Glomerular visceral epithelial cell (primary cell): Measurements from ENCODE around the gene CMTM5.

Source experiments
- DNase-seq: peaks from one replicate; pipeline ENCODE4 v3.0.0-alpha.2; 2016; ENCODE audit errors: extremely low spot score

The CMTM5 gene, protein sequence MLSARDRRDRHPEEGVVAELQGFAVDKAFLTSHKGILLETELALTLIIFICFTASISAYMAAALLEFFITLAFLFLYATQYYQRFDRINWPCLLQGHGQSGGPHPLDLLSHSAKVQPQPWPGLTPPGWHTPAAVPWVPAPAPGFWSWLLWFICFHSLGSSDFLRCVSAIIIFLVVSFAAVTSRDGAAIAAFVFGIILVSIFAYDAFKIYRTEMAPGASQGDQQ

DNA sequence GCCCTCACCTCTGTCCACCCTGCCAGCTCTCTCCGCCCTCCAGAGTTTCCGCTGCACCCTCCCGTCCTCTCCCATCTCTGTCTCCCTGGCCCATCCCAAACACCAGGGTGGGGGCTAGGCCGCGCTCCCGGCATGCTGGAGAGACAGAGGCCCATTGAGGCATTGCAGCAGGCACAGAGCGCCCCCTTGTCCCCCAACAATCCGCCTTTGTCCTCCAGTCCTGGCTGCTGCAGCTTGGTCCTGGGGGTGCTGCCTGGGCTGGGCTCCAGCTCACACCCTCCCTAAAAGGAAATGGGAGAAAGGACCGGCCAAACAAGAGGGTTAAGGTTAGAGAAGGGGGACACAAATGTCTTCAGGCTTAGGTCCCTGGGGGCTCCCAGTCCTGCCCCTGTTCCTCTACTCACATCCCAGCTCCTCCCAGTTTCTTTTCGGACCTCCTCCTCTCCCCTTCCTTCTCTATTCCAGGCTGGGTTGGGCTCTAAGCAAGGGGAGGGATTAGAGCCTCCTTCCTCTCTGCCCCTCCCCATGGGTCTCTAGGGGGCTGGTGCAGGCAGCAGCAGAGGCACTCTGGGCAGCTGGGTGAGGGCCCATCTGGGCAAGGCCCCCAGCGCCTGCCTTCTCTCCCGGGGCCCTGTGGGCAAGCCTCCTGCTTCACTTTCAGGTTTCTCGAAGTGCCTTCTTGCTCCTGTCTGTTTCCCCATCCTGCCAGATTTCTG, at the start of gene CMTM5:
TSS of gene CMTM5 (plus strand) at position 565 of the 716 bp plus-strand sequence. CDS start 206 bp downstream, outside the sequence.
- no peak for DNase-seq

DNA sequence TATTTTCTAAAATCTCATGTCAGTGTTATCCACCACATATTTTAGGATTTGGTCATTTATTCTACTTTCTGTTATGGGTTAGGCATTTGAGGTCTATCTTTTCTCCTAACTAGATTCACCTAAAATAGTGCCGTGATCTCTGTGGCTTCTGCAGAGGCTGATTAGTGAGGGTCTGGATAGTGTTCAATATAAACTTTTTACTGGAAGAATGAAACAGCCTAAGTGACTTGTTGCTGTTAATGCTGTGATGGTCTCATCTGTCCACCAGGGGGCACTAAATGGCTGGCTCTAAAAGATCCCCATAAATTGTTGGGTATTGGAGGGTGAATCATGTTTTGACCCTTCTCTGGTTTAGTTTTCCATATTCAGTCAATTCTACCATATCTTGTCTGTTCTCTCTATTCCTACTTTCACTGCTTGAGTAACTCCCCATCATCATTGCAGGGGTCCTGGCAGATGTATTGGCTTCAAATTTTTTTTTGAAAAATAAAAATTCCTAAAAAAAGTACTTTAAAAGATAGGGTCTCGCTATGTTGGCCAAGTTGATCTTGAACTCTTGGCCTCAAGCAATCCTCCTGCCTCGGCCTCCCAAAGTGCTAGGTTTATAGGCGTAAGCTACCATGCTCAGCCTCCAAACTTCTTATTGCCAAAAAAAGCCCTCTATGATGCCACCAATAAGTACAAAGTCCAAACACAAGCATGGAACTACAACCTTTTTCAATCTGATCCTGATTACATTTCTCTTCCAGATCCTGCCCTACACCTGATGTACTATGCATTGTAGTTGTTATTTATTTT, 48.7 kb upstream of the CMTM5 start:
- peak; percentile 75 for DNase-seq

DNA sequence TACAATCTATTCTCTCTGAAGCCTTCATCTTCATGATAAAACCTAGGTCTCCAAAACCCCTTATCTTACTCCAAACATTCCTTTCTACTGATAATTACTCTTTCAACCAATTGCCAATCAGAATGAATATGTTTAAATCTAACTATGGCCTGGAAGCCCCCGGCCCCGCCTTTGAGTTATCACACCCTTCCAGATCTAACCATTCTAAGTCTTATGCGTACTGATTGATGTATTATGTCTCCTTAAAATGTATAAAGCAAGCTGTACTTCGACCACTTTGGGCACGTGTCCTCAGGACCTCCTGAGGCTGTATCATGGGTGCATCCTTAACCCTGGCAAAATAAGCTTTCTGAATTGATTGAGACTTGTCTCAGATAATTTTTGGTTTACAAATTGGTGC, 41.2 kb upstream of the CMTM5 start:
- no peak for DNase-seq

DNA sequence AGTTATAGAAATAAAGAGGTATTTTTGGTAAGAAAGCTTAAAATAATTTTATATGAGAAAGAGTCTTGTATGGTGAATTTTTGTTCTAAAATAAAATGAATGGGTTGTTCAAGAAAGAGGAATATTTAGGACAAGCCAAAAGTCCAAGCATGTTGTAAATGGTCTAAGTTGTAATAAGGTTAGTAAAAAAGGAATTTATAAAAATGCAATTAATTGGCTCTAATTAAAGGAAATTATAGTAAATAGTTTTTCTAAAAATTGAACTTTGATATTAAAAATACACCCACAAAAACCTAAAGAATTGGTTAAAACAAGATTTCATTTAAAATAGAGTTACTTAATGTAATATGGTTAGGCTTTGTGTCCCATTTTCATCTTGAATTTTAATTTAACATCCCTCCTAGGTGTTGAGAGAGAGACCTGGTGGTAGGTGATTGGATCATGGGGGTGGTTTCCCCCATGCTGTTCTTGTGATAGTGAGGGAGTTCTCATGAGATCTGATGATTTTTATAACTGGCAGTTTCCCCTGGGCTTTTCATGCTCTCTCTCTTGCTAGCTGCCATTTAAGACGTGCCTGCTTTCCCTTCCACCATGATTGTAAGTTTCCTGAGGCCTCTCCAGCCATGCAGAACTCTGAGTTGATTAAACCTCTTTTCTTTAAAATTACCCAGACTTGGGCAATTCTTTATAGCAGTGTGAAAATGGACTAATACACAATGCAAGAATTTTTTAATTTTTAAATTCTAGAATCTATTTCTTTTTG, 37.2 kb upstream of the CMTM5 start:
- no peak for DNase-seq

DNA sequence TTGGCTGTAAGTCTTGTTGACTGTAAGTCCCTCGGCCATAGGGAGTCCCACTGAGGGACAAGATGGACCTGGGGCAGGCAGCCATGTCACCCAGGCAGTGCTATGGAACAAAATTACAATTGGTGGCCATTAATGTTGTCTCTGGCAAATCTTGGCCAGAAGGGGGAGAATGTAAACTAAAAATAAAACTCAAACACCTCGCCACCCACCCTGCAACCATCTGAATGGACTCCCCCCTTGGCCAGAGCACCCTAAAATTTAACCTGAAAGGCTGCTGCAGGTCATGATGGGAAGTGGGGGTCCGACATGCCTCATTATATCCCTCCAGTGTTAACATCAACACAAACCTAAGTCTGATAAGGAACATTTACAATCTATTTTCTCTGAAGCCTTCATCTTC, 32.4 kb upstream of the CMTM5 start:
- DNase-seq: no peak

DNA sequence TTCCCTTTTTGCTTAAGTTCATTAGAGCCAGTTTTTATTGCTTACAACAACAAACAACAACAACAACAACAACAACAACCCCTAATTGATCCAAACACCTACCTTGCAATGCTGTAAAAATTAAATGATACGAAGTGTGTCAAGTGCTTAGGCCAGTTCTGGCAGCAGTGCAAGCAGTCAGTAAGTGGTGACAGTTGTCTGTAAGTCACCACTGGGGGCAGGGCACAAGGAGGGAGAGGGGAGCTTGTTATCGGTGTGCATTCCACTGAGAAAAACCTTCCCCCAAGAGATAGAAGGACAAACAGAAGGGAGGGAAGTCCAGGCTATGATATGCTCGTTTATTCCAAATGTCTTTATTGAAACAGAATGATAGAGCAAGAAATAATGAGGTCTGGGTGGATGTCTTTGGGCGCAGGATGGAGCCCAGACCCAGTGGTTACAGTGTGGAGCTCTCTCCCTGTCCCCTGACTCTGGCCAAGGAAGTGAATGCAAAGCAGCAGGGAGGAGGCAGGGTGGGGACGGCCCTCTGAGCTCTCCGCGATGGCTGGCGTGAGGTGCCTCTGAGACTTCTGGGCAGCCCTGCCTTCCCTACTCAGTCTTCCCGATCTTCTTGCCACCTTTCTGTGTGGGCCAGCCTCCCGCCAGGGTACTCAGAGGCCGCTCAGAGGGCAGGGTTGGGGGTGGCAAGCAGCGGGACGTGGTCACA, 30.7 kb upstream of the CMTM5 start:
- DNase-seq: no peak

DNA sequence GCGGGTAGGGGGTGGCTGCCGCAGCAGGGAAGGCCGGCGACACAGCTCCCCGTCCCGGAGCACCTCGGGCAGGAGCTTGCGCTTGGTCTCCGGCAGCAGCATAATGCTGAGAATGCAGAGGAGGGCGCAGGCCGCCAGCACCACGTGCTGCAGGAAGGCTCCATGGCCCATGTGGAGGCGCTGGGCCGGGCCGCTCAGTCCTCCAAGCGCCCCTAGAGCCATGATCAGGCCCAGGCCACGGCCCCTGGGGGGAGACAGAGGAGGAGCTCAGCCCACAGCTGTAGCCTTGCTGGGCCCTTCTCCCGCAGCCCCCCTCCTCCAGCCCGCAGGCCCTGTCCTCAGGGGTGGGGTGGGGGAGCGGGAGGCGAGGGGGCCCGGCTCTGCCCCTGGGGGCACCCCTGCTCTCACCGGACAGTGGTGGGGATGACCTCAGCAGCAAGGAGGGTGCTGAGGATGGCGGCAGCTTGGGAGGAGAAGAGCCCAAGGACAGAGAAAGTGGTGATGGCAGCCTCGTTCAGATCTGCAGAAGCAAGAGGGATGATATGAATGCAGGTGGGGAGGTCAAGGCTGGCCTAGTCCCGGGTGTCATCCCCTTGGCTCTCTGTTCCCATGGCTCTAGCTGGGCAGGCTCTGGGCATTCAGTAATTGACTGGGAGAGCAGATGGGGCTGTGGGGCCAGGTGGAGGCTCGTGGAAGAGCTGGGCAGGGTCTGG, 30.0 kb upstream of the CMTM5 start:
- no peak for DNase-seq

DNA sequence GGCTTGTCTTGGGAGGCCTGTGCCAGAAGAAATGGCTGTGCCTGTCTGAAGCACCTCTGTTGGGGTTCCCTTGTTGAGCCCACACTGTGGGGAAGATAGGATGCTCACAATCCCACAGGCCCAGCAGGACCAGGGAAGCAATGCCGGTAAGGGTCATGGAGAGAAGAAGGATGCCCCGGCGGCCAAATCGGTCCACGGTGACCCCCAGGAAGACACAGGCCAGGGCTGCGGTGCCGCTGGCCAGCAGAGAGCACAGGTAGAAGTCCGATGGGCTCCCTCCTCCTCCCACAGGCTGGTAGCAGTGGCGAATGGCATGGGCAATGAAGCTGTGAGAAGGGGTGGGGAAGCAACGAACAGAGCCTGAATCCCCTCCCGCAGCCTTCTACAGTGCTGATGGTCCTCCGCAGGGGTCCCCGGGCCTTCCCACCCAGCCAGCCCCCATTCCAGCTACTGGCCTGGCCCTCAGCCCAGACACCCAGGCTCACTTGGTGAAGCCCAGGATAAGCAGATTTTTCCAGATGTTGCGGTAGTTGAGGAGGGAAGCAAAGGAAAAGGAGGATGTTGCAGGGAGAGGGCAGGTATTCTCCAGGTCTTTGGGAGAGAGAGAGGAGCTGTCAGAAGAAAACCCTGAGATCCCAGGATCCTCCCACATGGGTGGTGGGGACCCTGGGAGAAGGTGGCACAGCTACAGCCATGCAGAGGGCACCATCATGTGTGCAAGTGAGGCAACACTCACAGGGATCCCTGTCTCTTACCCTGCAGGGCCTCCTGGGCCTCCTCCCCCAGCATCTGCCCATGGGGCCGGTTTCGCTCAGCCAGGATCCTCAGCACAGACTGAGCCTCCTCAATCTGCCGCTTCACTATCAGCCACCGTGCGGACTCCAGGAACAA, 29.2 kb upstream of the CMTM5 start:
- DNase-seq: no peak

DNA sequence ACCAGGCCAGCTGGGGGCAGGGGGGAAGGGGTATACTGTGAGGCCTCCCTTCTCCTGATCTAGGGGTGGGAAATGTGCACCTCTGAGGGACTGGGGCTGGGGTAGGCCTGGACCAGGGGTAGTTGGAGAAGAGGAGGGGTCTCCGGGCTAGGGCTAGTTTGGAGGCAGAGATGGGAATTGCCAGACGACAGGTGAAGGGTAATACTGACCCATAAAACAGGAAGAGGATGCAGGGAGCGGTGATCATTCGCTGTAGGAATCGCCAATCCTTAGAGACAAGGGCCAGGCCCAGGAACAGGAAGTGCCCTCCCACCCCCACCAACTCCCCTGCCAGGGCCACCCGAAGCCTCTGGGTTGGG, 28.6 kb upstream of the CMTM5 start:
- no peak for DNase-seq

DNA sequence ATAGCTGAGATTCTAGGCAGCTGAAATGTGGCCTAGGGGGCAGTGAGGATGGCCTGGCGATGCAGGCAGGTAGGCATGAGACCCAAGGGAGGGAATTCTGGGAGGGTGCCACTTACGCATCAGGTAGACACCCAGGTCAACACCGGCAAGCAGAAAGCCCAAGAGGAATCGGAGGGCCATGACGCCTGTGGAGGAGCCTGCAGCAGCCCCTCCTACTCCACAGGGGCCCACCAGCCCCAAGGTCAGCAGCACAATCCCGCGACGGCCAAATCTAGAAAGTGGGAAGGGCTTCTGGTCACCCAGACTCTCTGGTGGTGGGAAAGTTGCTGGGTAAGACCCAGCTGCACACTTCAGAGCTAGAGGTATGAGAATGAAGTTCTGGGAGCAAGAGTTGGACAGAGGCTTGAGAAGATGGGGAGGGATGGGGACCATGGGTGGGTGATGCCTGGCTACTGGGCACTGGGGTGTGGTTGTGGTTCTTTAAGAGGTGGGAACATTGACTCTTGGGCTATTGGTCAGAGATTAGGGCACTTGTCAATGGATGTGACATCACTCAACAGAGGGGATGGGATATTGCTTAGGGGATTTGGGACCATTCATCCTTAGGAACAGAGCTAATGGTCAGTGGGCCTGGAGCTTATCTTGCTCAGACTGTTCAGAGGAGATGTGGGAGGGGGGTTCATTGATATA, 27.5 kb upstream of the CMTM5 start:
- no peak for DNase-seq

DNA sequence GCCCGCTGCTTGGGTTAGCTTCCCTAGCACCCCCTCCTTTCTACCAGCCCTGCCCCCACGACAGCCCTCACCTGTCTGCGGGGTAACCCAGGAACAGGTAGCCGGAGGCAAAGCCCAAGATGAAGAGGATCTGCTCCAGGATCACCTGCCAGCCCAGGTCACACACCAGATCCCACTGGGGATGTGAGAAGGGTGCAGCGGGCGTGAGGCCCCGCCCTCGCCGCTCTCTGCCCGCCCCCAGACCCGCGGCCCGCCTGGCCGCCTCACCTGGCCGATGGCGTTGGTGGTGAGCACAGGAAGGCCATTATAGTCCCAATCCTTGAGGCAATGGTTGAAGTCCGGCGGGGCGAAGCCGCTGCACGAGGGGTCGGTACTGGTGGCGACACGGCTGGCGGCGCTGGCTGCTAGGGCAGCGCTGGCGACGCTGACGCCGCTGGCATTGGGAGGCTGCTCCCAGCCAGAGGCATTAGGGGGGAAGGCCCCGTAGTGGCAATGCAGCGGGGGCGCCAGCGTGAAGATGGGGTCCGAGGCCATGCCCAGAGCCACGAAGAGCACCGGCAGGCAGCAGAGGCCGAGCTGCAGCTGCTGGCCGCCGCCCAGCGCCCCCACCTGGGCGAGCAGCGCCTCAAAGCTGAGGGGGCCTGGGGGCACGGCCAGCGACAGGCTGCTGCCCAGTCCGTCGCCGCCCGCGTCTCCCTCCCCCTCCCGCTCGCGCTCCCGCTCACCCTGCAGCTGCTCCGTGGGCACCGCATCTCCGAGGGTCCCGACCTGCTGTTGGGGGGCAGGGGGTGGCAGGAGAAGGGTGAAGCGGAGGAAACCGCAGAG, 25.0 kb upstream of the CMTM5 start:
- DNase-seq: peak; percentile 11

DNA sequence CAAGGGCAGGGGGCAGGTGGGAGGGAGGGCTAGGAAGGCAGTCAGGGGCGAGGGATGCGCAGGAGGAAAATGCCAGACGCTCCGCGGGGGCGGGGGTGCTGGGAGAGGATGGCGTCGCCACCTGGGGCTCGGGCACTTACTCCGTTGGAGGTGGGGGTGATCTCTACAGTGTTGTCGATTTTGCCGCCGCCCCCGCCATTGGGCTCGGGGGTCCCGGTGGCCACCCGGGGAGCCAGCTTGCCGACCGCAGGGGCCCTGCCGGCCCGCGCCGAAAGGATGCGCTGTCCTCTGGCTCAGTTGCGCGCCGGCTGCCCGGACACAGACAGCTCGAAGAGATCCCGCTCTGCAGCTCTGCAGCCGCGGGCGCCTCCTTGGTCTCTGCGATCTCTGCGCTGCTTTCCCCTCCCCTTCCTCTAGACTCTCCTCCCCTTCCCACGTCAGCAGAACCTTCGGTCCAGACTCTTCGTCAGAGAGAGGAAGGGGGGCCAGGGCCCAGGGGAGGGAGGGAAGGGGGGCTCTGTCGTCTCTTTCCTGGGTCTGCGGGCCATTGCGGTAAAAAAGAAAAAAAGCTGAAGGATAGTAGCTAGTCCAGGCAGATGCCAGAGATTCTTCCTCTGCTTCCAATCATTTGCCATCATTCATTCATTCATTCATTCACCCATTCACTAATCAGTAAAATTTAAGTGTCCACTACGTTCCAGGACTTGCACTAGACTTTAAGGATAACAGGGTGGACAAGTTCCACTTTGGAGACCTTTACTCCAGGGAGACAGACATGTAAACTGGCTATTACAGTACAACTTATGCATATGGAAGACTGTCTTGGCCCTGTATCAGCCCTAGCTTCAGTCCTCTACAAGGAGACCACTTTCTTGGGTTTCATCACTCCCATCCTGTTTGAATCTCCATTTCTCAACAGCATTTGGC, 24.1 kb upstream of the CMTM5 start, which contains the start of gene SLC22A17:
TSS of gene SLC22A17 (minus strand) at position 382 of the 927 bp plus-strand sequence.
- DNase-seq: peak; percentile 81

DNA sequence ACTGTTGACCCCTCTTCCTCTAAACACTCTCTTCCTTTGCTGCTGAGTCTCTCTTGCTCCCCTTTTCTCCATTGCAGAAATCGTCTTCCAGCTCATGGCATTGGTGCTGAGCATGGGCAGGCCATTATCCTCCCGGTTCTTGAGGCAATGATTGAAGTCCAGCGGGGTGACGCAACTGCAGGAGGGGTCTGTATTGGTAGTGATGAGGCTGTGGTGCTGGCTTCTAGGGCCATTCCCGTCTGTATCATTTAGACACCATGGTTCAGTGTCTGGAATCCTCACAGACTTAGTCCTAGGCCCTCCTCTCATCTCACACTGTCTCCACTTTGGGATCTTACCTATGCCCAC, 23.4 kb upstream of the CMTM5 start:
- DNase-seq: no peak

DNA sequence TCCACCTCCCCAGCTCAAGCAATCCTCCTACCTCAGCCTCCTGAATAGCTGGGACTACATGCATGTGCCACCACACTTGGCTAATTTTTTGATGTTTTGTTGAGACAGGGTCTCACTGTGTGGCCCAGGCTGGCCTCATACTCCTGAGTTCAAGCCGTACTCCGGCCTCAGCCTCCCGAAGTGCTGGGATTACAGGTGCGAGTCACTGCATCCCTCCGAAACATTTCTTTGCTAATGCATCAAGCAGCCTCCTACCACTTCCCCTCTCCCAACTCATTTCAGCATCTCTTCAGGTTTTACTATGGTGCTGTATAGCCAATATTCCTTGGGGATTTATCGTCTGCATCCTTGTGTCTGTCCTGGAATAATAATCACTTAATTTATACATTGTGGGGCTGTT, 21.9 kb upstream of the CMTM5 start:
- no peak for DNase-seq

DNA sequence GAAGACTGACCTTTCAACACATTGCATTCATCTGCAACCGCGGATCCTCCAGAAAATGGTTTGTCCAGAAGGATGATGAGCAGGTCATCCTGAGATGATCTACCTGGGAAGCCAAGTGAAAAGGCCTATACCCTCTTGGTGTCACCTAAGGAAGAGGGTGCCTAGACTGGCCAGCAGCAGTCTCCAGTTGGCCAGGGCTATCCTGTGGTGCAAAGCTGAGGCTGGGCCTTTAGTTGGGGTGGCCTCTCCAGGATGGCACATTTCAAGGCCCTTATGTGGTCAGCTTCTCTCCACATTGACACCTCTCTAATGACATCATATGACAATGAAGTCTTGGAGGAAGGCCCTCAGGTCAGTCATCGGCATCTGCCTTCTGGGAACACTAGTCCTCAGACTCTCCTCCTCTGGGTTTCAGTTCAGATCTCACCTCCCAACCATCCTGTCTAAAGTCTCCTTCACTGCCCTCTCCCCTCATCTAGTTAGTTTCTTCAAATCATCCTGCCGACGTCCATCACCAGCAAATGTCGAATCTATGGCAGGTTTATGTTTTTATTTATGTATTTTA, 20.9 kb upstream of the CMTM5 start:
- no peak for DNase-seq

DNA sequence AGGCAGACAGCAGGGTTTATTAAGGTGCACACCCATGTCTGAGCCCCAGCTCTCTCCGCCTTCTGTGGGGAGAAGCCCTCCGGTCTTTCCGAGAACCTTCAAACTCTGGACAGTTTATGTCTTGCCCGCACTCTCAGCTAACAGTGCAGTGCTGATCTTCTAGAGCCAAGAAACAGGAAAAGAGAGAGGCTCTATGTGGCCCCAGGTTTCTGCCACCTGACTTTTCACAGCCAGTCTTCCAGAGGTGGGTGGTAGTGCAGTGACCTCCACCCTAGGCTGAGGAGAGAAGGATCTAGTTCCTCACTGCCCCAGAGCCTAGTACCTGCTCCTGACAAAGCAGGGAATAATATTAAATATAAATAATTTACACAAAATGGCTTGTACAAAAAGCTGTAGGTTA, 20.2 kb upstream of the CMTM5 start:
- DNase-seq: no peak

DNA sequence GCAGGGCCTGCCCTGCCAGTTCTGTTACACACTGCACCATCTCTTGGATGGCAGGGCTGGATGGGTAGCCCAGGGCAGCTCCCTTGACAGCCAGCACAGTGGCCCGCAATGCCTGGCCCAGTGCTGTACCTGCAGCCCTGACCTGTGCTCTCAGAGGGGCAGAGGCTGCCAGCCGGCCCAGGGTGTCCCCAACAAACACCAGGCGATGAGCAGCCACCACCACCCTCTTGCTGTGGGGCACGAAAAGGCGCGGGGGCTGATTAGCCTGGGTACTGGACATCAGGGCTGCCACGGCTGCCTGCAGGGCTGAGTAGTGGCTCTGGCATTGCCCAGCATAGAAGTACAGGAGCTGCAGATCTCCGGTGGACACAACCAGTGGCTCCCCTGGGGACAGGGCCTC, 19.6 kb upstream of the CMTM5 start:
- DNase-seq: no peak
